GM19238 (cell line): Measurements from ENCODE around the gene NELL2.
"Not testable (repeated sequence)": the region's sequence is repeated elsewhere in the genome, so short reads cannot be mapped to it uniquely, and the experiment has no call there.

Source experiments
- DNase-seq: peaks from one replicate; pipeline ENCODE4 v3.0.0; 2011; ENCODE audit warnings: low spot score; ENCODE audit not compliant: insufficient read length

Gene NELL2

DNA sequence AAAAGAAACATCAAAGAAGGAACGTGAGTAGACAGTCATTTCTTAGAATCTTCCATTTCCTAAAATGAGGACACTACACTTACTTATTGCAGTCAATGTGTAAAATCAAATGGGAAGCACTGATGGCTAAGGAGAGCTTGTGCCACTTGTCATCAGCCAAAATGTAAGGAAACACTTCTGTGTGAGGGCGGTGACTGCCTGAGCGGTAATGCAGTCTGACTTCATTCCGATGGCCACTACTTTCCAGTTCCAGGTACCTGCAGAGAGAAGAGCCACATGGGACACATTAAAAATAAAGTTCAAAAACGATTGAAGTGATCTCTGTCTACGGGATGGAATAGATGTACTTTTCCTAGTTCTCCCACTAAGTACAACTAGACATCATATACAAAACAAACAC lies 96.3 kb downstream of the NELL2 start:
- no peak for DNase-seq

GRCh38 chr12:44778863-44779262 lies 97.3 kb downstream of the NELL2 start:
- no peak for DNase-seq

DNA sequence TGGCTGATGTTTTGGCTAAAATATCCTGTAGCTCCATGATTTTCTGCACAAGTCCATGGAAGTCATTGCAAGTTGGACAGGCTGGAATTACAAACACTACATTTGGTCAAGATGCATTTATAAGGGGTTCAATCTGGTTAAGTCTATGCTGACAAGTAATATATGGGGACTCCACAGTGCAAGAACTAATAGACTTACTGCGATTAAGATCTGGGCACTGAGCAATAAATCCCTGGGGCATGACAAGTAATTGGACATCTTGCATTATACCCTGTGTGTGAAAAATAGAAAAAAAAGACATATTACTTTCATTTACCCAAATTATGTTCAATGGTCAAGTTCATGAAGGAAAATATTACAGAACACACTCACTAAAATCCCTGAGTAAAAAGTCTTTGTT lies 99.1 kb downstream of the NELL2 start:
- DNase-seq, result no peak

GRCh38 chr12:44775901-44776300 lies 100.2 kb downstream of the NELL2 start:
- no peak for DNase-seq

DNA sequence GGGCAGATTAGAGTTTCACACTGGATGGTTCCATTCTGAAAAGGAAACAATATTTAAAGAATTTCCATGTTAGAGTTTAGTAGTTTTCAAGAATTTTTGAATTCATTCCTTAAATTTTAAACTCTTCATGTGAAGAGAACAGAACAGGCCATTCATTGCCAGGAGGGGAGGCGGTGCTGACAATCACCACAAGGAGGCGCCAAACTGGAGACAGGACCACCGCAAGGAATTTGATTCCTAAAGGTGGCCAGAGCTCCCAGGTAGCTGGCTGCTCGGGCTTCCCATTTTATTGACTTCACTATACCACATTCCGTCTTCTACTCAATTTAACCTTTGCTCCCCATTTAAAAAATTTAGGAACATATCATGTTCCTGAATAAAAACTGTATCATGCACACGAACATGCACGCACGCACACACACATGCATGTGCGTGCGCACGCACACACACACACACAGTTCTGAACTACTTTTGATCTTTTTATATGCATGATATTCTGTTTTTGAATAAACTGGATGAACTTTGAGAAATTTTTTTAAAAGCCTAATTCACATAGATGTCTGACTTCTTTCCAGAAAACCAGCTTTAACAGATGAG lies 101.2 kb downstream of the NELL2 start:
- DNase-seq, result peak; percentile 3

GRCh38 chr12:44771485-44772021 lies 104.6 kb downstream of the NELL2 start:
- DNase-seq, result no peak

DNA sequence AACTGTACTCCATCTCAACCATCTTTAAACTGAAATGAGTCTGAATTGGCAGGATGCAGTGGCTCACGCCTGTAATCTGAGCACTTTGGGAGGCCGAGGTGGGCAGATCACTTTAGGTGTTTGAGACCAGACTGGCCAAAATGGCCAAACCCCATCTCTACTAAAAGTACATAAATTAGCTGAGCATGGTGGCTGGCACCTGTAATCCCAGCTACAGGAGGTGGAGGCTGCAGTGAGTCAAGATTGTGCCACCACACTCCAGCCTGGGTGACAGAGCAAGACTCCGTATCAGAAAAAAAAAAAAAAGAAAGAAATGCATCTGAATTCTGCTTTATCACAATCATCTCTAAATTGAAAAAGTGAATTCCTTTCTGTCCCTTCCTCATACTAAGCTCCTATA lies 110.3 kb downstream of the NELL2 start:
- no peak for DNase-seq

- DNase-seq, result no peak
These were observed 113.1 kb downstream of the NELL2 start for GRCh38 chr12:44763021-44763420.

GRCh38 chr12:44759289-44759688 lies 116.8 kb downstream of the NELL2 start:
- no peak for DNase-seq

DNA sequence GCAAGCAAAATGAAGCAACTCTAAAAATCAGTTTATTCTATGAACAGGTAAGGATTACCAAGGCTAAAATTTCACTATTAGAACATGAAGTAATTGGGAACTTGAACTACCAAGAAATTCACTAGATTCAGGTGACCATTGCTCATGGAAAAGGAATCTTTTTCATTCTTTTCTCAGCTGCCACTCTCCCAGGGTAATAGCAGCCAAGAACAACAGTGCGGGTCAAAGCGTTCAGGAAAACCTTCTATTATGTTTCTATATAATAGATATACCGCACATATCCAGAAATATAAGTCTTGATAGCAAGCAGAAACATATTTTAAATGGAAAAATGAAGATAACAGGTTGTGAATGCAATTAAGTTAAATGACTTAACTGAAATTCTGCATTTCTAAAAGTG lies 125.6 kb downstream of the NELL2 start:
- DNase-seq, result no peak

DNA sequence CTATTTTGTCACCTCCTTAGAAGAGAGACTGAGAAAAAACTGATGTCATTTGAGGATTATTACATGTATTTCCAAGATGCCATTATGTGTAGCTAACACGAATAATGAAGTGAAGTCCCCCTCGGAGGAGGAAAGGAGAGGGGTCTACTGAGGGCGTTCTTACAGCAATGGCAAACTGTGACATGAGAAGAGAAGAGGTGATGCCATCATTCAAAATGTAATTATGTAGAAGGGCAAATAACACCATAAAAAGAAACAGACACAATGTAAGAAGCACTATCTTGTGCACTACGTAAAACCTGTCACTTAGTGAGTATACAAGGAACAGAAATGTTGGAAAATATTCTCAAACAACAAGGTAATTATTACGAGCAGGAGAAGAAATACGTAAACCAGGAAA lies 126.5 kb downstream of the NELL2 start:
- DNase-seq, result no peak

- DNase-seq, result no peak
These were observed 127.1 kb downstream of the NELL2 start for GRCh38 chr12:44748950-44749468.

DNA sequence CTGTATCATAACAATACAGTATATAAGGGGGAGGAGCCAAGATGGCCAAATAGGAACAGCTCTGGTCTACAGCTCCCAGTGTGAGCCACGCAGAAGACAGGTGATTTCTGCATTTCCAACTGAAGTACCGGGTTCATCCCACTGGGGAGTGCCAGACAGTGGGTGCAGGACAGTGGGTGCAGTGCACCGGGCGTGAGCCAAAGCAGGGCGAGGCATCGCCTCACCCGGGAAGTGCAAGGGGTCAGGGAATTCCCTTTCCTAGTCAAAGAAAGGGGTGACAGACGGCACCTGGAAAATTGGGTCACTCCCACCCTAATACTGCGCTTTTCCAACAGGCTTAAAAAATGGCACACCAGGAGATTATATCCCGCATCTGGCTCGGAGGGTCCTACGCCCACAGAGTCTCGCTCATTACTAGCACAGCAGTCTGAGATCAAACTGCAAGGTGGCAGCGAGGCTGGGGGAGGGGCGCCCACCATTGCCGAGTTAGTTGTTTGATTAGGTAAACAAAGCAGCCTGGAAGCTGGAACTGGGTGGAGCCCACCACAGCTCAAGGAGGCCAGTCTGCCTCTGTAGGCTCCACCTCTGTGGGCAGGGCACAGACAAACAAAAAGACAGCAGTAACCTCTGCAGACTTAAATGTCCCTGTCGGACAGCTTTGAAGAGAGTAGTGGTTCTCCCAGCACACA lies 134.7 kb downstream of the NELL2 start:
- not testable (repeated sequence) for DNase-seq

DNA sequence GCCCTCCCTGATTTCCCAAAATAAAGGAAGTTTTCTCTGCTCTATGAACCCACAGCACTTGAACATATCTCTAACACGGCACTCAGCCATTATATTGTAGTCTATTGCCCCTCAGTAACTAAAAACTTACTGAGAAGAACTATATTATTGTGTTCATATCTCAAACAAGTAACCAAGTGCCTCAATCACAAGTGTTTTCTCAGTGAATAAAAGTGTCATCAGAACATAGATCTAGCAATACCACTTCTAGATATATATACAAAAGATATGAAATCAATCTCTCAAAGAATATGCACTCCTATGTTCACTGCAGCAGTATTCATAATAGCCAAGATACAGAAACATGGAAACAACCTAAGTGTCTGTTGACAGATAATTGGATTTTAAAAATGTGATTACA lies 138.1 kb downstream of the NELL2 start:
- no peak for DNase-seq

DNA sequence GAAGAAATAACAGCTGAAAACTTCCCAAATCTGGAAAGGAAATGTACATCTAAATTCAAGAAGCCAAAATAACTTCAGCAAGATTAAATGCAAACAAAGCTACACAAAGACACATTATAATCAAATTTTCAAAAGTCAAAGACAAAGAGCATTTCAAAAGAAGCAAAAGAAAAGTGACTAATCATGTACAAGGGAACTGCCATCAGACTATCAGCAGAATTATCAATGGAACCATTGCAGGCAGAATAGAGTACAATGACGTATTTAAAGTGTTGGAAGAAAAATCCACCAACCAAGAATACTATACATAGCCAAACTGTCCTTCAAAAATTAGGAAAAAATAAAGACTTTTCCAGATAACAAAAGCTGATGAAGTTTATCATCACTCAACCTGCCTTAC lies 147.5 kb downstream of the NELL2 start:
- no peak for DNase-seq

GRCh38 chr12:44720265-44720664 lies 155.8 kb downstream of the NELL2 start:
- DNase-seq, result no peak

- DNase-seq, result no peak
These were observed 158.5 kb downstream of the NELL2 start for GRCh38 chr12:44717612-44718011.

GRCh38 chr12:44716711-44717110 lies 159.4 kb downstream of the NELL2 start:
- DNase-seq, result no peak

GRCh38 chr12:44711736-44712135 lies 164.4 kb downstream of the NELL2 start:
- DNase-seq, result no peak

DNA sequence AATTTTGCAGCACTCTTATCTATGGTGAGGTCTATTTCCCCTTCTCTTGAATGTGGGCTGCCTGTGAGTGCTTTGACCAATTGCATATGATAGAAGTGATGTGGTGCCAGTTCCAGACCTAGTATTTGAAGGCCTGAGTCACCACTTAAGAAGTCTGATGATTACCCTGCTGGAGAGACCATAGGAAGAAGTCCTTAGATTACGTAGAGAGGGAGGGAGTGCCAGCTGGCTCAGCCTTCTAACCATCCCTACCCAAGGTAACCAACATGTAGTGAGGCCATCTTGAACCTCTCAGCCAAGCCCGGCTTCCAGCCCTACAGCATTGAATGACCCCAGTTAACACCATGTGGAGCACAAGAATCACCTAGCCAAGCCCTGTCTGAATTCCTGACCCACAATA lies 166.9 kb downstream of the NELL2 start:
- DNase-seq, result no peak

- no peak for DNase-seq
These were observed 167.9 kb downstream of the NELL2 start for GRCh38 chr12:44708218-44708617.

DNA sequence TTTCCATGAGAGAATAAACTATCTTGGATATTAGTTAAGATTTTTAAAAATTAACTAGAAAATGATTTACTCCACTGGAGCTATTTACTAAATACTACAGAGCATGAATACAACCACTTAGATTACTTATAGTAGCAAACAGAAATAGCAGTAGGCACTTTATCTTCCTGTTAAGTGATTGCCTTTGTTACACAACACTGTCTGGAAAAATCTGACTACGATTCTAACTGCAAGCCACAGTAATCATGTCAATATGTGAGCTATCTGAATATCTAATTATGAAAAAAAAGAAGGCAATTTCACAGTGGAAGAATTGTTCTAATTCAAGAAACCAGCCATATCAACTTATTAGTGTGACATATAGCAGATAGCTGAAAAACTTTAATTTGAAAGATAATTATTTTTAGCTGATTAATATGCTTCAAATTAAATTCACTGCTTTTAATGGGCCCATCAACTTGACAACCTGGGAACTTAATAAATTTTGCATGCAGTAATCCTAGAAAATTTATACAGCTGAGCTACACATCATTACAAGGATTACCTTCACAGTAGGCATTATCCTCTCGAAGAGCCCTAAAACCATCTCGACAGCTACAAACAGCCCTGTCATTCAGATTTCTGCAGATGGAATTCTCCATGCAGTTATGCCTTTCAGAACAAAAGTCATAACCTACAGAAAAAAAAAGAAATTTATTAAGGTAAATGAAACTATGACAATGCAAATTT lies 172.8 kb downstream of the NELL2 start:
- no peak for DNase-seq
